Activated CD4-positive, alpha-beta T cell treated with anti-CD3 and anti-CD28 coated beads, Interleukin-2, amount 50 U/mL, for 4 hours (primary cell): Measurements from ENCODE around the gene TTC7B.

ENCODE experiments used
- DNase-seq, 2 experiments: peaks; one replicate each; pipeline ENCODE4 v3.0.0-alpha.2; 2020

TTC7B gene

GRCh38 chr14:90498198-90498597, 318.0 kb downstream of the TTC7B start:
- no peak for DNase-seq

DNA sequence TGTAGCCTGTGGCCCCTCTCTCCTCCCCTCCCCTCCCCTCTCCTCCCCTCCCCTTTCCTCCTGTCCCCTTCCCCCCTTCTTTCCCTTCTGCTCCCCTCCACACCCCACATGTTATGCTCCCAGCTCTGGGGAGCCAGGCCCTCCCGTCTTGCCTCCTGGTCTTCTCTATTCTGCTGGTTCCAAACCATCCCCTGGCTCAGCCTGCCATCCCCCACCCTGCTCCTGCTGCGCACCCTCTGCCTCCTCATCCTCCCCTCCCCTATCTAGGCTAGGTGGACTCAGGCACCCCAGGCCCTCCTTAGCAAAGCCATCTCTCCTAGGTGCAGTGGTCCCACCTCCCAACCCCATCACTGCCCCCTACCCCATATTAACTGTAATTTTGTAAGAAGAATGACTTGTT, 319.9 kb downstream of the TTC7B start:
- no peak for DNase-seq

- DNase-seq: peak in 1 of 2 experiments; percentile 21
These were observed 320.6 kb downstream of the TTC7B start for GRCh38 chr14:90495357-90496276.

DNA sequence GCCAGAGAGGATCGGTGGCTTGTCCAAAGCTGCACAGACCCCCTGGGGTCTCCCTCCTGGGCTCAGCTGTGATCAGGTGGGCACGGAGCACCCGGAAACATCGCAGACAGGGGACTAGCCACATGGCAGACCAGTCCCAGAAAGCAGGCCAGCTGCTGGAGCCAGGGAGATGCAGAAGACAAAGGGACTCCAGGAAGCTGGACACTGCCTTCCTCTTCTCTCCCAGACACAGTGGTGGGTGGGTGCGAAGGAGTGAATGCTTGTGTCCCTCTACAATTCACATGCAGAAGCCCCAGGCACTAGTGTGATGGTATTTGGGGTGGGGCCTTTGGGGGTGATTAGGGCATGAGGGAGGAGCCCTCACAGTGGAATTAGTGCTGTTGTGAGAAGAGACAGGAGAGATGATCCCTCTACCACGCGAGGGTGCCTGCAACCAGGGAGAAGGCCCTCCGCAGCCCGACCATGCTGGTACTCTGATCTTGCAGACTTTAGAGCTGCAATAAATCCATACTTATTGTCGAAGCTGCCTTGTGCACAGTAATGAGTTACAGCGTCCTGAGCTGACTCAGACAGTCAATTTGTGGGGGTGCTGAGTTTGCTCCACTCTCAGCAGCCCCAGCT, 324.2 kb downstream of the TTC7B start:
- DNase-seq: no peak

DNA sequence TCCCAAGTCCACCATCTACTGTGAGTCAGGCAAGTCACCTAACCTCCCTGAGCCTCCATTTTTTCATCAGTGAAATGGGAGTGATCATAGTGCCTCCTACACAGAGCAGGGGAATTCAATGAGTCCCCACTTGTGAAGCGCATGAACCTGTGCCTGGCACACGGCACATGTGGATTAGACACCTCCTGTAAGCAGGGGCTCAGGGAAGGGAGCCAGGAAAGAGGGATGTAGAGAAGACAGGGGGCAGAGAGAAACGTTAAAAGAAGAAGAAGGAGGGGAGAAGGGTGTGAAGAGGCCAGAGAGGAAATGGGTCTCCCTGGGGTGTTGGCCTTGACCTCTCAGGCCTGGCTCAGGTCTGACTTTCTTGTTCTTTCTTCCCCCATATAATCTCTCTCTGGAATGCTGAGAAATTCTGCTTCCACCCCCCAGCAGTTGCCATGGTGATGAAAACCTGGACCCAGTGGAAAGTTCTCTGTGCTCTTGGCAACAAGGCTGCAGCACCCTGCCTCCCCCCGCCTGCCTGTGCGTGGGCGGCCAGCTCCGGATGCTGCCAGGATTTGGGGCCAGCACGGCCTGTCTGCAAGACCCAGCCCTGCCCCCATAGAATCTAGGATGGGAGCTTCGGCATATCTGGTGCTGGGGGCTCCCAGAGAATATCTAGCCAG, 324.9 kb downstream of the TTC7B start:
- no peak for DNase-seq

GRCh38 chr14:90490720-90491050, 325.5 kb downstream of the TTC7B start:
- DNase-seq: no peak

DNA sequence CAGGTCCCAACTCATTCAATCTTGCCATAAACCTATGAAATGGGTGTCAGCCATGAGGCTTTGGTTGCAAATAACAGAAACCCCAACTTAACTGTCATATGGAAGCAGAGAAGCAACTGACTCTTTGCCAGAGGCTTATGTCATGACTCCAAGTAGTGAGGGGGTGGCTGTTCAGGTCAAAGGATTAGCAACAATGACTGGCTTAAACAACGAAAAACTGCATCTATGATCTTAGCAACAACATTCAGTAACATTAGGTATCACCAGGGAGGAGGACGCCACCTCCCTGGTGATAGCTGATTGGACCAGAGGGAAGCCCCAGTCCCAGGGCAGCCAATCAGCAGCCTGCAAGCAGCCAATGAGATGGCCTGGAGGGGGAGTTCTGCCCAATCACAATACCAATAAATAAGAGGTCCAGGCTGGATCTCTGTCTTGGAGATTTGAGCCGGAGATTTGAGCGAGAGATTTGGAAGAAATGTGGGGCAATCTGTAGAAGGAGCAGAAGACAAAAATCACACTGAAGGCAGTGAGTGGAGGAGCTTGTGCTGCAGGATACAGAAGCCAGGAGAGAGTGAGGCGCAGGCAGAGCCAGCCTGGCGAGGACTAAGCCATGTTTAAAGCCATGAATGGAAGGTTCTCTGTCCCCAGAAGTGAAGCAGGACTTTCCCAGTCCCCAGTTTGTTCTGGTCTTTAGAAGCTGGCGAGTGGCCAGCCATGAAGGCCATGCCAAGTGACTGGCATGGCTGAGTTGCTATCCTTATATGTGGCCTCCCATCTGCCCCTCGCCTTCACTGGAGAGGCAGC, 326.1 kb downstream of the TTC7B start:
- no peak for DNase-seq

DNA sequence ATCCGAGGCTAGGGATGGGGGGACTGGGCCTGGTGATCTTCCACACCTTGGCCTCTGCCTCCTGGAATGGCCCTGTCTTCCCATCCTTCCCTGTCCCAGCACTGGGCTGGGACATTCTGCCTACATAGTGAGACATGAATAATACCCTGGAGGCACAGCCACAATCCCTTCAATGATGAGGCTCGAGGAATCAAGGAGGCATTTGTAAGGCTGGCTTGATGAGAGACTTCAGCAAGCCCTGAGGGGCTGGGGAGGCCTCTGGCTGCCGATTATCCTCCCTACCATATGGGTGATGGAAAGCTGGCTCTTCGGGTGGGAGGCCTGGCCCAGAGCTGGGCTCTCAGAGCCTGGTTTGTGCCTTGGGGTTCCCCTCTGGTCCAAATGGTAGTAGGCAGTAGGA, 326.9 kb downstream of the TTC7B start:
- no peak for DNase-seq

DNA sequence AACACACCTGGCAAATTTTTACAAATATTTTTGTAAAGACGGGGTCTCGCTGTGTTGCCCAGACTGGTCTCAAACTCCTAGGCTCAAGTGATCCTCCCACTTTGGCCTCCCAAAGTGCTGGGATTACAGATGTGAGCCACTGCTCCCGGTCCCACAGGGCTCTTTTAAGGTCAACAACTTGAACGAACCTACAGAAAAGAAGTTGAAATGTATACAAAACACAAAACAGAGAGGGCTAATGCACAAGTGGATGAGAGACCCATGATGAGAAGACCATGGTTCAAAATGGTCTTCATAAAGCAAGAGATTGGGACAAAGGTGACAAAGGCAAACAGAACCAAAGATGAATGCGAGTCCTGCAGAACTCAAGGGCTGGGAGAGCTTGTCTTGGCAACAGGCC, 328.0 kb downstream of the TTC7B start:
- DNase-seq: no peak

- no peak for DNase-seq
These were observed 328.8 kb downstream of the TTC7B start for GRCh38 chr14:90487462-90487861.

DNA sequence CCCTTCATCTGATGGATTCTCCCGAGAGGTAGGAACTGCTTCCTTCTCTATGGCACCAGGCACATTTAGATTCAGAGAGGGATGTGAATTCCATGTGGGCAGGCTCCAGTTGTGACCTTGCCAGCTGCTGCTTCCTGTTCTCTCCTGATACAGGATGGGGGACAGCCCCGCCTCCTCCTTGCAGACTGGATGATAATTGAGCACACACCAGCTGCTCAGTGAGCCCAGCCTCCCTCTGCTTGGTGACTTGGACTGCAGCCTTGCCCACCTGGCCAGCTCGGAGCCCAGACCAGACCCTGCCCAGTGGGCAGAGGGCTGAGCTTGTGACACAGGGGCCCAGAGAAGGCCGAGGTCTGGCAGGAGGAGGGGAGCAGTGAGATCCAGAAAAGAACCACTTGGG, 329.2 kb downstream of the TTC7B start:
- DNase-seq: no peak

DNA sequence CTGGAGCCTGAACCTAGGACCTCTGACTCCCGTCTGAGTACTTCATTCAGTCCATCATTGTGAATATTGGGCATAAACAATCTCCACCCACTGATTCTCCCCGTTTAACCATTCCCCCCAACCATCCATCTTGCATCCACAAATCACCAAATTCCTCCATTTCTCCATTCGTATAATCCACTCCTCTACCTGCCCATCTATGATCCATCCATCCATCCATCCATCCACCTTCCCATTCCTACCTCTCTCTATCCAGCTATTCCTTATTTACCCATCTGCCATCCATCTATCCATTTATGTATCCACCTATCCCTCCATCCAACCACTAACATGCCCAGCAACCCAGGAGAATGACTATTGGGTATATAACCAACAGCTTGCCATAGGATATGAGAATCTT, 331.9 kb downstream of the TTC7B start:
- no peak for DNase-seq

DNA sequence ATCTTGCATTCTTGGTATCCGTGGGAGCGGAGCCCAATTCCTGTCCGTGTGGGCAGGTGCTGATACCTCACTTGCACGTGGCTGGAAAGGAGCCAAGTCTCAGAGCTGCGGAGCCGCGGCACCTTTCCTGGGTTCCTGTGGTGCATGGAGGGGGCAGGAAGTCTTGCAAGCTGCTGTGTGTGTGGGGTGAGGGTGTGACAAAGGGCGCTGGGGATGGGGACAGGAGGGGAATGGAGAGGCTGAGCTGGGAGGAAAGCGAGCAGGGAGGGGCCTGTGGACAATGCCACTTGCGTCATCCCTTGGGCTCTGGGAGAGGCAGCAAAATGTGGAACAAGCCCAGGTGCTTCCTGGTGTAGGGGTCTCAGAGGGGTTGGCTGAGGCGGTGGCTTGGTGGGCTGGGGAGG, 332.7 kb downstream of the TTC7B start:
- peak in 1 of 2 experiments; percentile 24 for DNase-seq

- no peak for DNase-seq
These were observed 333.1 kb downstream of the TTC7B start for GRCh38 chr14:90483117-90483516.

DNA sequence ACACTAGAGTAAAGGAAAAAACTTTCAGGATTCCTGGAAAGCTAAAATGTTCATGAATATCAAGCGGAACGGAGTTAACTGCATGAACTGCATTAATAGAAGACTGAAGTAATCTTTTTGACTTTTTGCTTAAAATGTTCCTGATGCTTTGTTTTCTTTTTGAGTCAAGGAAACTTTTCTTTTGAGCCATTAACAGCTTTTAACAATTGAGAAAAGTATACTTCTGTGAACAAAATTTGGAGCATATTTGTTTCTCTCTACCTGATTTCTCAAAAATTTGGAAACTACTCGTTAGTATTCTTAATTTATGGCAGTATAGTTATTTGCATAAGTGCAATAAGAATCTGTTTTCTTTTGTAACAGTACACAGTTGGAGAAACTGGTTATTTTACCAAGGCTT, 340.9 kb downstream of the TTC7B start:
- no peak for DNase-seq
